GM23338 (cell line): ENCODE results near the gene SORBS1. TPM values are rescaled to one million over a fixed set of nuclear protein-coding genes. Genes with fewer than 3 reads are reported as not detected.

ENCODE experiments used
- ATAC-seq: fragments of 200-7000 bp; cut with Tn5 transposase; 3 replicates; pipeline ENCODE4 v1.9.1; 2020
- DNase-seq: peaks from one replicate; pipeline ENCODE4 v3.0.0-alpha.2; 2015; ENCODE audit warnings: low spot score
- H2AFZ ChIP-seq: fragments of 200-600 bp; sonication (generic); 2 replicates; pipeline ENCODE4 v1.8.0; 2016; ENCODE audit warnings: antibody characterized with exemption, mild to moderate bottlenecking, moderate library complexity
- H3F3A ChIP-seq: fragments of 200-600 bp; sonication (generic); replicated peaks from 2 replicates; pipeline ENCODE4 v1.8.0; 2017; ENCODE audit warnings: antibody characterized with exemption, mixed run types, low read depth
- H3K27ac ChIP-seq: fragments of 200-600 bp; sonication (generic); 2 replicates; pipeline ENCODE4 v1.6.1; 2016; ENCODE audit warnings: low read depth
- H3K27me3 ChIP-seq: fragments of 200-600 bp; sonication (generic); 2 replicates; pipeline ENCODE4 v1.8.0; 2016; ENCODE audit warnings: mild to moderate bottlenecking, mixed run types, moderate library complexity; ENCODE audit not compliant: insufficient read depth
- H3K36me3 ChIP-seq: fragments of 200-600 bp; sonication (generic); 2 replicates; pipeline ENCODE4 v1.8.0; 2016; ENCODE audit warnings: mild to moderate bottlenecking; ENCODE audit not compliant: insufficient read depth
- H3K4me1 ChIP-seq: fragments of 200-600 bp; sonication (generic); 2 replicates; pipeline ENCODE4 v1.8.0; 2016; ENCODE audit warnings: mild to moderate bottlenecking, moderate library complexity; ENCODE audit not compliant: insufficient read depth
- H3K4me2 ChIP-seq: fragments of 200-600 bp; sonication (generic); 2 replicates; pipeline ENCODE4 v1.7.1; 2017; ENCODE audit warnings: mixed run types
- H3K4me3 ChIP-seq: fragments of 200-600 bp; sonication (generic); 2 replicates; pipeline ENCODE4 v1.6.1; 2016; ENCODE audit warnings: mixed run types
- H3K79me2 ChIP-seq: fragments of 200-600 bp; sonication (generic); replicated peaks from 2 replicates; pipeline ENCODE4 v1.8.0; 2017; ENCODE audit warnings: mild to moderate bottlenecking; ENCODE audit not compliant: insufficient read depth
- H3K9me2 ChIP-seq: fragments of 200-600 bp; sonication (generic); 2 replicates; pipeline ENCODE4 v1.8.0; 2017; ENCODE audit not compliant: insufficient read depth
- H4K20me1 ChIP-seq: fragments of 200-600 bp; sonication (generic); replicated peaks from 2 replicates; pipeline ENCODE4 v1.8.0; 2017; ENCODE audit warnings: mild to moderate bottlenecking; ENCODE audit not compliant: insufficient read depth
- H3K27ac Mint-ChIP-seq: 2 replicates; pipeline ENCODE4 v1.8.0; 2020; ENCODE audit warnings: inconsistent platforms, mild to moderate bottlenecking, moderate library complexity, mixed read lengths
- H3K27me3 Mint-ChIP-seq: 3 replicates; pipeline ENCODE4 v1.8.0; 2022; ENCODE audit warnings: low read depth, mild to moderate bottlenecking, moderate library complexity, mixed read lengths, inconsistent platforms; ENCODE audit not compliant: insufficient read depth, poor library complexity
- H3K36me3 Mint-ChIP-seq: 3 replicates; pipeline ENCODE4 v1.8.0; 2021; ENCODE audit warnings: low read depth, mild to moderate bottlenecking, inconsistent platforms, moderate library complexity, mixed read lengths
- H3K4me1 Mint-ChIP-seq: 3 replicates; pipeline ENCODE4 v1.8.0; 2020; ENCODE audit warnings: mild to moderate bottlenecking, inconsistent platforms, mixed read lengths
- H3K4me3 Mint-ChIP-seq: 3 replicates; pipeline ENCODE4 v1.8.0; 2021; ENCODE audit warnings: moderate library complexity, mild to moderate bottlenecking, inconsistent platforms, mixed read lengths
- H3K9me3 Mint-ChIP-seq: 3 replicates; pipeline ENCODE4 v1.8.0; 2020; ENCODE audit warnings: moderate library complexity, mild to moderate bottlenecking, inconsistent platforms, mixed read lengths
- CREB1 ChIP-seq: fragments of 250-450 bp; sonication (Bioruptor Pico); IDR thresholded peaks from 2 replicates; pipeline ENCODE4 v1.5.0; 2020; ENCODE audit warnings: low read depth, mild to moderate bottlenecking, moderate library complexity
- CTCF ChIP-seq, 2 experiments: fragments of 200-600 bp in 1 of 2; sonication (generic) in 1 of 2; conservative IDR thresholded peaks; 2 replicates each; pipeline versions ENCODE4 v1.5.1 to v1.6.1; 2016 to 2017; ENCODE audit warnings: antibody characterized with exemption in 2 of 2, low read depth in 2 of 2, mild to moderate bottlenecking in 2 of 2, moderate library complexity in 1 of 2
- ETS1 ChIP-seq: IDR thresholded peaks from 2 replicates; pipeline ENCODE4 v1.6.1; 2016; ENCODE audit warnings: antibody characterized with exemption
- EZH2 ChIP-seq: fragments of 200-600 bp; sonication (generic); IDR thresholded peaks from one replicate; pipeline ENCODE4 v1.8.0; 2017; ENCODE audit warnings: antibody characterized with exemption, mild to moderate bottlenecking, low read depth; ENCODE audit not compliant: unreplicated experiment
- EZH2phosphoT487 ChIP-seq: fragments of 200-600 bp; sonication (generic); IDR thresholded peaks from one replicate; pipeline ENCODE4 v1.8.1; 2018; ENCODE audit warnings: antibody characterized with exemption; ENCODE audit not compliant: unreplicated experiment
- JUNB ChIP-seq: IDR thresholded peaks from one replicate; pipeline ENCODE4 v1.6.1; 2016; ENCODE audit warnings: antibody characterized with exemption; ENCODE audit not compliant: unreplicated experiment
- NANOG ChIP-seq: IDR thresholded peaks from 2 replicates; pipeline ENCODE4 v1.6.1; 2016; ENCODE audit warnings: antibody characterized with exemption, borderline replicate concordance
- POLR2AphosphoS5 ChIP-seq: IDR thresholded peaks from 2 replicates; pipeline ENCODE4 v1.6.1; 2016; ENCODE audit warnings: antibody characterized with exemption, low read depth
- REST ChIP-seq: IDR thresholded peaks from one replicate; pipeline ENCODE4 v1.6.1; 2018; ENCODE audit warnings: antibody characterized with exemption; ENCODE audit not compliant: unreplicated experiment
- STAT1 ChIP-seq: IDR thresholded peaks from one replicate; pipeline ENCODE4 v1.6.1; 2016; ENCODE audit warnings: antibody characterized with exemption; ENCODE audit not compliant: unreplicated experiment
- ZNF114 ChIP-seq: fragments of 250-450 bp; sonication (Bioruptor Pico); IDR thresholded peaks from 2 replicates; pipeline ENCODE4 v1.5.0; 2020; ENCODE audit warnings: mild to moderate bottlenecking, moderate library complexity
- ZNF331 ChIP-seq: fragments of 250-450 bp; sonication (Bioruptor Pico); IDR thresholded peaks from 2 replicates; pipeline ENCODE4 v1.5.0; 2020; ENCODE audit warnings: low read depth, mild to moderate bottlenecking, moderate library complexity
- polyA plus RNA-seq: library from polyadenylated mRNA; unstranded; fragments of >200 nt; fragmentation: Nextera tagmentation; extraction: Ambion mirVana; gene quantifications from 2 replicates; pipeline ENCODE4 v1.2.1, GENCODE V29; 2016
- total RNA-seq: library from RNA; depleted of rRNA; stranded (reverse); fragments of >200 nt; shearing (Covaris generic); gene quantifications from 2 replicates; pipeline ENCODE4 v1.2.3, GENCODE V29; 2014
- TF ChIP-seq, protein P1 (sequence below): fragments of 250-450 bp; sonication (Bioruptor Pico); IDR thresholded peaks from 2 replicates; pipeline ENCODE4 v1.5.0; 2020; ENCODE audit warnings: mild to moderate bottlenecking, moderate library complexity

The SORBS1 gene
- total and polyA plus RNA-seq, 2 experiments from 2014 or later: 47.7 to 51.5 TPM

DNA sequence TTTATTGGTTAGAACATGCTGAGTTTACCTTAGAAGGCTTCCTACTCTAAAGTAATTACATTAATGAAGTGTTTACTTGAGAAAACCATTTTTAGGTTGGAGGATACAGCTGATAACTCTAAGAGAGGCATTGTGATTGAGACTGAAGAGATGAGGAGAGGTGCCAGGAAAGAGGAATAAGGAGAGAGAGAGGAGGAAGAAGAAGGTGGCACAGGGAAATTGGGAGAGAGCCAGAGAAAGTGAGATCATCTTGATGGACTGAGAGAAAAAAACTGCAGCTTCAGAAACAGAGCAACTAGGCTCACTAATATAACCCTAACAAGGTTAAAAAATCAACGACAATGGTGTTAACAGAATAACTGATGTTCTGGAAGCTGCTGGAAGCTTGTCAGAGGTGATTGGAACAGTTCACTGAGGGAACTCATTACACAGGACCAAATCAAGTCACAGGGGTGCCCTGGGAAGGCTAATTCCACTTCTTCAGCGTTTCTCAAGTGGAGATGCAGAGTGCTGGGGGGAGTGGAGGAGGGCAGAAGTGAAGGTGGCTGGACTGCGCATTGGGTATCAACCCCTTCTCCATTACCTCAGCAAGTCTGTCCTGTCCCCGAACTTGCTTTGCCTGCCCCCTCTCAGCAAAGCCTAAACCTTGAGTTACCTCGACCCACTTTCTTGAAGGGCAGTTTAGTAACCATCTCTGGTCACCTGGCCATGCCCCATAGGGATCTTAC lies 6.9 kb upstream of the SORBS1 start:
- H3K4me1 Mint-ChIP-seq: peaks cover 8% of the 10 kb centered on the region; the same call in 2 of the 3 replicates
- H3K36me3 Mint-ChIP-seq: no peaks in the 10 kb centered on the region
- H3K27me3 Mint-ChIP-seq: peaks cover 1% of the 10 kb centered on the region
- no peak overlapping the region for H3K4me3 Mint-ChIP-seq
- no peak overlapping the region for H3K27ac Mint-ChIP-seq
- DNase-seq (no peak), ATAC-seq (no peak)
- Histone ChIP-seq H3K27ac (no peak overlapping the region), H3K9me2 (peaks cover 4% of the 10 kb centered on the region; the same call in 1 of the 2 replicates), H3K79me2 (no peaks in the 10 kb centered on the region), H3K4me3 (no peak overlapping the region), H3K4me1 (no peaks in the 10 kb centered on the region), H3K27me3 (no peaks in the 10 kb centered on the region), H3K36me3 (no peaks in the 10 kb centered on the region), H3K4me2 (no peak overlapping the region), H3F3A (no peaks in the 10 kb centered on the region), H2AFZ (peak overlapping the region; percentile 80; the same call in 1 of the 2 replicates), H4K20me1 (no peaks in the 10 kb centered on the region)
- H3K9me3 Mint-ChIP-seq: no peaks in the 10 kb centered on the region
- TF ChIP-seq ZNF114 (CRISPR knock-in tag) (no peak), ETS1 (no peak), EZH2phosphoT487 (no peak), EZH2 (no peak), NANOG (no peak), CREB1 (CRISPR knock-in tag) (no peak), REST (no peak), CTCF (conservative IDR thresholded peaks at IDR 0.05; ENCODE audit: low read depth in 2 of 2) (no peak), ZNF331 (CRISPR knock-in tag) (no peak), STAT1 (no peak), JUNB (no peak), POLR2AphosphoS5 (no peak)
- TF ChIP-seq, protein P1, sequence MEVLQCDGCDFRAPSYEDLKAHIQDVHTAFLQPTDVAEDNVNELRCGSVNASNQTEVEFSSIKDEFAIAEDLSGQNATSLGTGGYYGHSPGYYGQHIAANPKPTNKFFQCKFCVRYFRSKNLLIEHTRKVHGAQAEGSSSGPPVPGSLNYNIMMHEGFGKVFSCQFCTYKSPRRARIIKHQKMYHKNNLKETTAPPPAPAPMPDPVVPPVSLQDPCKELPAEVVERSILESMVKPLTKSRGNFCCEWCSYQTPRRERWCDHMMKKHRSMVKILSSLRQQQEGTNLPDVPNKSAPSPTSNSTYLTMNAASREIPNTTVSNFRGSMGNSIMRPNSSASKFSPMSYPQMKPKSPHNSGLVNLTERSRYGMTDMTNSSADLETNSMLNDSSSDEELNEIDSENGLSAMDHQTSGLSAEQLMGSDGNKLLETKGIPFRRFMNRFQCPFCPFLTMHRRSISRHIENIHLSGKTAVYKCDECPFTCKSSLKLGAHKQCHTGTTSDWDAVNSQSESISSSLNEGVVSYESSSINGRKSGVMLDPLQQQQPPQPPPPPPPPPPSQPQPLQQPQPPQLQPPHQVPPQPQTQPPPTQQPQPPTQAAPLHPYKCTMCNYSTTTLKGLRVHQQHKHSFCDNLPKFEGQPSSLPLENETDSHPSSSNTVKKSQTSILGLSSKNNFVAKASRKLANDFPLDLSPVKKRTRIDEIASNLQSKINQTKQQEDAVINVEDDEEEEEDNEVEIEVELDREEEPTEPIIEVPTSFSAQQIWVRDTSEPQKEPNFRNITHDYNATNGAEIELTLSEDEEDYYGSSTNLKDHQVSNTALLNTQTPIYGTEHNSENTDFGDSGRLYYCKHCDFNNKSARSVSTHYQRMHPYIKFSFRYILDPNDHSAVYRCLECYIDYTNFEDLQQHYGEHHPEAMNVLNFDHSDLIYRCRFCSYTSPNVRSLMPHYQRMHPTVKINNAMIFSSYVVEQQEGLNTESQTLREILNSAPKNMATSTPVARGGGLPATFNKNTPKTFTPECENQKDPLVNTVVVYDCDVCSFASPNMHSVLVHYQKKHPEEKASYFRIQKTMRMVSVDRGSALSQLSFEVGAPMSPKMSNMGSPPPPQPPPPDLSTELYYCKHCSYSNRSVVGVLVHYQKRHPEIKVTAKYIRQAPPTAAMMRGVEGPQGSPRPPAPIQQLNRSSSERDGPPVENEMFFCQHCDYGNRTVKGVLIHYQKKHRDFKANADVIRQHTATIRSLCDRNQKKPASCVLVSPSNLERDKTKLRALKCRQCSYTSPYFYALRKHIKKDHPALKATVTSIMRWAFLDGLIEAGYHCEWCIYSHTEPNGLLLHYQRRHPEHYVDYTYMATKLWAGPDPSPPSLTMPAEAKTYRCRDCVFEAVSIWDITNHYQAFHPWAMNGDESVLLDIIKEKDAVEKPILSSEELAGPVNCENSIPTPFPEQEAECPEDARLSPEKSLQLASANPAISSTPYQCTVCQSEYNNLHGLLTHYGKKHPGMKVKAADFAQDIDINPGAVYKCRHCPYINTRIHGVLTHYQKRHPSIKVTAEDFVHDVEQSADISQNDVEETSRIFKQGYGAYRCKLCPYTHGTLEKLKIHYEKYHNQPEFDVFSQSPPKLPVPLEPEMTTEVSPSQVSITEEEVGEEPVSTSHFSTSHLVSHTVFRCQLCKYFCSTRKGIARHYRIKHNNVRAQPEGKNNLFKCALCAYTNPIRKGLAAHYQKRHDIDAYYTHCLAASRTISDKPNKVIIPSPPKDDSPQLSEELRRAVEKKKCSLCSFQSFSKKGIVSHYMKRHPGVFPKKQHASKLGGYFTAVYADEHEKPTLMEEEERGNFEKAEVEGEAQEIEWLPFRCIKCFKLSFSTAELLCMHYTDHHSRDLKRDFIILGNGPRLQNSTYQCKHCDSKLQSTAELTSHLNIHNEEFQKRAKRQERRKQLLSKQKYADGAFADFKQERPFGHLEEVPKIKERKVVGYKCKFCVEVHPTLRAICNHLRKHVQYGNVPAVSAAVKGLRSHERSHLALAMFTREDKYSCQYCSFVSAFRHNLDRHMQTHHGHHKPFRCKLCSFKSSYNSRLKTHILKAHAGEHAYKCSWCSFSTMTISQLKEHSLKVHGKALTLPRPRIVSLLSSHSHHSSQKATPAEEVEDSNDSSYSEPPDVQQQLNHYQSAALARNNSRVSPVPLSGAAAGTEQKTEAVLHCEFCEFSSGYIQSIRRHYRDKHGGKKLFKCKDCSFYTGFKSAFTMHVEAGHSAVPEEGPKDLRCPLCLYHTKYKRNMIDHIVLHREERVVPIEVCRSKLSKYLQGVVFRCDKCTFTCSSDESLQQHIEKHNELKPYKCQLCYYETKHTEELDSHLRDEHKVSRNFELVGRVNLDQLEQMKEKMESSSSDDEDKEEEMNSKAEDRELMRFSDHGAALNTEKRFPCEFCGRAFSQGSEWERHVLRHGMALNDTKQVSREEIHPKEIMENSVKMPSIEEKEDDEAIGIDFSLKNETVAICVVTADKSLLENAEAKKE (CRISPR knock-in tag): no peak
